PFSK-1 (cell line): Measurements from ENCODE around the gene LMOD1.

Experiments
- FOXP2 ChIP-seq: optimal IDR thresholded peaks from 2 replicates; pipeline ENCODE3; 2011; ENCODE audit warnings: borderline replicate concordance, control low read depth, inconsistent platforms; ENCODE audit not compliant: insufficient read depth; ENCODE audit errors: extremely low read length, extremely low read depth
- POLR2AphosphoS5 ChIP-seq: IDR thresholded peaks from 2 replicates; pipeline ENCODE4 v1.6.1; 2012; ENCODE audit warnings: low read depth, mild to moderate bottlenecking, control low read depth, low read length, moderate library complexity
- SIN3A ChIP-seq: IDR thresholded peaks from 2 replicates; pipeline ENCODE4 v1.6.1; 2012; ENCODE audit warnings: mild to moderate bottlenecking, low read length, moderate library complexity, borderline replicate concordance; ENCODE audit not compliant: insufficient read depth
- TAF1 ChIP-seq: IDR thresholded peaks from 2 replicates; pipeline ENCODE4 v1.6.1; 2012; ENCODE audit warnings: low read length, control low read depth, borderline replicate concordance; ENCODE audit not compliant: insufficient read depth
- TF ChIP-seq, protein P1 (sequence below), 2 experiments: IDR thresholded peaks; 2 replicates each; pipeline versions ENCODE4 v1.6.1 to v1.8.0; 2011 to 2012; ENCODE audit warnings: low read depth in 2 of 2, low read length in 2 of 2, control low read depth in 1 of 2, inconsistent platforms in 1 of 2, mild to moderate bottlenecking in 1 of 2, moderate library complexity in 1 of 2; ENCODE audit not compliant: insufficient read depth in 1 of 2

Gene LMOD1

DNA sequence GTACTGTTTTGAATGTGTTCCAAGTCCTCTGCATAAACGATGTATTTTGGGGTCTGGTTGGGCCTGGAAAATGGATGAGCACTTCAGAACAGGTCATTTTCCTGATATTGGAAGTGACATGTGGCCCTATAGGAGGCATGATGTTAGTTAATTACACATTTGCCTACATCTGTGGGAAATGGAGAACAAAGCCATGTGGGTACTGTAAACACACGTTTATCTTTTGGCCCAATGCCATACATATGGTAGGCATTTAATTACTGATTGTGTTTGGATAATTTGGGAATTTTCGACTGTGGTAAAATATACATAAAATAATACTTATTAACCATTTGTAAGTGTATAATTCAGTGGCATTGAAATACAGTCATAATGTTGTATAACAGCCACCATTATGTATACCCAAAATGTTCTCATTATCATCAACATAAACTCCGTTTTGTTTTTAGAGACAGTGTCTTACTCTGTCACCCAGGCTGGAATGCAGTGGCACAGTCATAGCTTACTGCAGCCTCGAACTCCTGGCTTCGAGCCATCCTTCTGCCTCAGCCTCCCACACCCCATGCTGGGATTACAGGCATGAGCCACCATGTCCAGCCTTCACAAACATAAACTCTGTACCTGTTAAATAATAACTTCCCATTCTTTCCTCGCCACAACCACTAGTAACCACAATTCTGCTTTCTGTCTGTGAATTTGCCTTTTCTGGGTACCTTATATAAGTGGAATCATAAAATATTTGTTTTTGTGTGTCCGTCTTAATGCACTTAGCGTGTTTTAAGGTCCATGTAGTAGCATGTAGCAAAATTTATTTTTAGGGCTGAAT lies 24.2 kb upstream of the LMOD1 start:
- TF ChIP-seq, protein P1, sequence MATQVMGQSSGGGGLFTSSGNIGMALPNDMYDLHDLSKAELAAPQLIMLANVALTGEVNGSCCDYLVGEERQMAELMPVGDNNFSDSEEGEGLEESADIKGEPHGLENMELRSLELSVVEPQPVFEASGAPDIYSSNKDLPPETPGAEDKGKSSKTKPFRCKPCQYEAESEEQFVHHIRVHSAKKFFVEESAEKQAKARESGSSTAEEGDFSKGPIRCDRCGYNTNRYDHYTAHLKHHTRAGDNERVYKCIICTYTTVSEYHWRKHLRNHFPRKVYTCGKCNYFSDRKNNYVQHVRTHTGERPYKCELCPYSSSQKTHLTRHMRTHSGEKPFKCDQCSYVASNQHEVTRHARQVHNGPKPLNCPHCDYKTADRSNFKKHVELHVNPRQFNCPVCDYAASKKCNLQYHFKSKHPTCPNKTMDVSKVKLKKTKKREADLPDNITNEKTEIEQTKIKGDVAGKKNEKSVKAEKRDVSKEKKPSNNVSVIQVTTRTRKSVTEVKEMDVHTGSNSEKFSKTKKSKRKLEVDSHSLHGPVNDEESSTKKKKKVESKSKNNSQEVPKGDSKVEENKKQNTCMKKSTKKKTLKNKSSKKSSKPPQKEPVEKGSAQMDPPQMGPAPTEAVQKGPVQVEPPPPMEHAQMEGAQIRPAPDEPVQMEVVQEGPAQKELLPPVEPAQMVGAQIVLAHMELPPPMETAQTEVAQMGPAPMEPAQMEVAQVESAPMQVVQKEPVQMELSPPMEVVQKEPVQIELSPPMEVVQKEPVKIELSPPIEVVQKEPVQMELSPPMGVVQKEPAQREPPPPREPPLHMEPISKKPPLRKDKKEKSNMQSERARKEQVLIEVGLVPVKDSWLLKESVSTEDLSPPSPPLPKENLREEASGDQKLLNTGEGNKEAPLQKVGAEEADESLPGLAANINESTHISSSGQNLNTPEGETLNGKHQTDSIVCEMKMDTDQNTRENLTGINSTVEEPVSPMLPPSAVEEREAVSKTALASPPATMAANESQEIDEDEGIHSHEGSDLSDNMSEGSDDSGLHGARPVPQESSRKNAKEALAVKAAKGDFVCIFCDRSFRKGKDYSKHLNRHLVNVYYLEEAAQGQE (IDR thresholded peaks at IDR 0.05; ENCODE audit: insufficient read depth in 1 of 2, low read depth in 2 of 2, low read length in 2 of 2): no peak
- TF ChIP-seq TAF1 (no peak), FOXP2 (no peak), SIN3A (no peak), POLR2AphosphoS5 (no peak; the same call in 1 of the 2 replicates)

GRCh38 chr1:201968202-201968925 lies 22.0 kb upstream of the LMOD1 start:
- TF ChIP-seq, protein P1 (IDR thresholded peaks at IDR 0.05; ENCODE audit: insufficient read depth in 1 of 2, low read depth in 2 of 2, low read length in 2 of 2): no peak
- no peak for TF ChIP-seq TAF1
- TF ChIP-seq POLR2AphosphoS5: no peak
- no peak for TF ChIP-seq SIN3A
- TF ChIP-seq FOXP2: no peak

GRCh38 chr1:201966171-201966570 lies 19.8 kb upstream of the LMOD1 start:
- no peak for TF ChIP-seq FOXP2
- TF ChIP-seq SIN3A: no peak
- TF ChIP-seq, protein P1 (IDR thresholded peaks at IDR 0.05; ENCODE audit: insufficient read depth in 1 of 2, low read depth in 2 of 2, low read length in 2 of 2): no peak
- TF ChIP-seq TAF1: no peak
- TF ChIP-seq POLR2AphosphoS5: no peak

DNA sequence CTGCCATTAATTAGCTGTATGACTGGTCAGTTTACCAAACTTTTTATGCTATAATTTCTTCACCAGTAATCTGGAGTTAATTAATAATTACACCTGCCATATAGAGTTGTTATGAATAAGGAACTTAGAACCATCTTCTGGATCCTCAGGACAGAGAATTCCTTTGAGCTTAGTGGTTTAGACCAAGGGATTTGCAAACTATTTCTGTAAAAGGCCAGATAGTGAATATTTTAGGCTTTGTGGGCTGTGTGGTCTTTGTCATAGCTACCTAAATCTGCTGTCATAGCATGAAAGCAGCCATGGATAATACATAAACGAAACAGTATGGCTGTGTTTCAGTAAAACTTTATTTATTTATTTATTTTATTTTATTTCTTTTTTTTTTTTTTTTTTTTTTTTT lies 17.9 kb upstream of the LMOD1 start:
- no peak for TF ChIP-seq SIN3A
- TF ChIP-seq FOXP2: no peak
- TF ChIP-seq, protein P1 (IDR thresholded peaks at IDR 0.05; ENCODE audit: insufficient read depth in 1 of 2, low read depth in 2 of 2, low read length in 2 of 2): no peak
- no peak for TF ChIP-seq TAF1
- no peak for TF ChIP-seq POLR2AphosphoS5
